Mesenteric fat pad (tissue), 1 donor: ENCODE results near the gene CCDC154. TPM values are rescaled to one million over a fixed set of nuclear protein-coding genes. Genes with fewer than 3 reads are reported as not detected.

Source experiments
- DNase-seq: peaks from one replicate; pipeline ENCODE4 v3.0.0-alpha.2; 2020; ENCODE audit warnings: low spot score
- total RNA-seq: library from RNA; stranded (reverse); fragmentation: NEBNext Ultra II Directional; extraction: Animal tissue kit (Norgen Biotek cat#: 25700); gene quantifications from one replicate; pipeline ENCODE4 v1.2.1, GENCODE V29; 2021
- donor health status: DM: yes; HTN: yes; CAD: no.

Gene CCDC154
- total RNA-seq, 1 donor from 2014 or later = 0.45 TPM

- no peak for DNase-seq
Observed at GRCh38 chr16:1397779-1398178, 46.6 kb downstream of the CCDC154 start.

- no peak for DNase-seq
Observed at GRCh38 chr16:1395444-1396031, 48.8 kb downstream of the CCDC154 start.

- DNase-seq = no peak
Observed at GRCh38 chr16:1394367-1394951, 49.9 kb downstream of the CCDC154 start.

- no peak for DNase-seq
Observed at GRCh38 chr16:1393613-1394176, 50.7 kb downstream of the CCDC154 start.

- no peak for DNase-seq
Observed at GRCh38 chr16:1392826-1393225, 51.5 kb downstream of the CCDC154 start.

GRCh38 chr16:1390239-1390779 lies 54.0 kb downstream of the CCDC154 start:
- no peak for DNase-seq

- DNase-seq = no peak
Observed at GRCh38 chr16:1389762-1390161, 54.6 kb downstream of the CCDC154 start.

- no peak for DNase-seq
Observed at GRCh38 chr16:1387331-1387730, 57.0 kb downstream of the CCDC154 start.

- DNase-seq = no peak
Observed at GRCh38 chr16:1385232-1385631, 59.1 kb downstream of the CCDC154 start.

Other genes with a start within 250 kb of the CCDC154 start
- gene TPSG1, start 219.3 kb downstream of the CCDC154 start, total RNA-seq = not detected
- 22.1 TPM for gene TPSB2, start 214.4 kb downstream of the CCDC154 start, total RNA-seq
- gene TPSAB1, start 203.9 kb downstream of the CCDC154 start, total RNA-seq = 10.7 TPM
- gene TPSD1, start 188.5 kb downstream of the CCDC154 start, total RNA-seq = not detected
- gene UBE2I, start 134.9 kb downstream of the CCDC154 start, total RNA-seq = 91.9 TPM
- 1.3 TPM for gene BAIAP3, start 110.9 kb downstream of the CCDC154 start, total RNA-seq
- 58.2 TPM for gene TSR3, start 92.7 kb downstream of the CCDC154 start, total RNA-seq
- 72.1 TPM for gene GNPTG, start 92.6 kb downstream of the CCDC154 start, total RNA-seq
- gene UNKL, start 29.9 kb downstream of the CCDC154 start, total RNA-seq = 14.5 TPM
- gene UQCC4, start 23.8 kb downstream of the CCDC154 start, total RNA-seq = 13.0 TPM
- gene PERCC1, start 13.5 kb downstream of the CCDC154 start, total RNA-seq = 0.35 TPM
- gene CLCN7, start 30.5 kb upstream of the CCDC154 start, total RNA-seq = 80.8 TPM
- 0.35 TPM for gene PTX4, start 44.4 kb upstream of the CCDC154 start, total RNA-seq
- gene TELO2, start 48.8 kb upstream of the CCDC154 start, total RNA-seq = 25.7 TPM
- 37.2 TPM for gene TMEM204, start 89.1 kb upstream of the CCDC154 start, total RNA-seq
- 12.7 TPM for gene IFT140, start 167.5 kb upstream of the CCDC154 start, total RNA-seq
- 15.4 TPM for gene CRAMP1, start 167.8 kb upstream of the CCDC154 start, total RNA-seq
- 39.0 TPM for gene JPT2, start 233.7 kb upstream of the CCDC154 start, total RNA-seq